Epithelial cell of proximal tubule (primary cell): ENCODE results near the gene NATD1. TPM values are rescaled to one million over a fixed set of nuclear protein-coding genes. Genes with fewer than 3 reads are reported as not detected.

Experiments used
- DNase-seq: peaks from one replicate; pipeline ENCODE4 v3.0.0-alpha.2; 2011; ENCODE audit warnings: low read depth
- H3K4me3 ChIP-seq: 2 replicates; pipeline ENCODE4 v1.5.1; 2011; ENCODE audit warnings: low read depth, mild to moderate bottlenecking, low read length
- CTCF ChIP-seq: conservative IDR thresholded peaks from 2 replicates; pipeline ENCODE4 v1.5.1; 2012; ENCODE audit warnings: low read depth, mild to moderate bottlenecking, low read length
- total RNA-seq: library from RNA; depleted of rRNA; stranded (reverse); fragments of >200 nt; gene quantifications from 2 replicates; pipeline ENCODE4 v1.2.3, GENCODE V29; 2015

NATD1 gene
- total RNA-seq, 1 donor from 2014 or later = 6.4 TPM

- no peak overlapping the region for H3K4me3 ChIP-seq
- no peak for TF ChIP-seq CTCF
- no peak for DNase-seq
Measured at GRCh38 chr17:21279582-21279981, 26.4 kb upstream of the NATD1 start.

GRCh38 chr17:21279198-21279535, 26.0 kb upstream of the NATD1 start:
- no peak for TF ChIP-seq CTCF
- no peak overlapping the region for H3K4me3 ChIP-seq
- DNase-seq = no peak

GRCh38 chr17:21278450-21279197, 25.4 kb upstream of the NATD1 start:
- DNase-seq = no peak
- H3K4me3 ChIP-seq = no peak overlapping the region
- peak; percentile 31 for TF ChIP-seq CTCF

GRCh38 chr17:21277332-21277731, 24.1 kb upstream of the NATD1 start:
- no peak for TF ChIP-seq CTCF
- no peak overlapping the region for H3K4me3 ChIP-seq
- DNase-seq = no peak

- no peak for TF ChIP-seq CTCF
- peak overlapping the region; percentile 73 for H3K4me3 ChIP-seq
- DNase-seq = no peak
Measured at GRCh38 chr17:21276264-21276588, 23.0 kb upstream of the NATD1 start.

- no peak for DNase-seq
- TF ChIP-seq CTCF = no peak
- H3K4me3 ChIP-seq = peak overlapping the region; percentile 73
Measured at GRCh38 chr17:21275579-21276263, 22.5 kb upstream of the NATD1 start.

GRCh38 chr17:21275047-21275578, 21.9 kb upstream of the NATD1 start:
- no peak for TF ChIP-seq CTCF
- DNase-seq = no peak
- H3K4me3 ChIP-seq = peak overlapping the region; percentile 73
